Skeletal muscle satellite cell (primary cell): Measurements from ENCODE around the gene TMEM176B.

Experiments used
- H3K27me3 ChIP-seq: 2 replicates; pipeline ENCODE4 v1.7.0; 2013; ENCODE audit warnings: low read length; ENCODE audit not compliant: control insufficient read depth, insufficient read depth
- H3K36me3 ChIP-seq: 2 replicates; pipeline ENCODE4 v1.7.0; 2013; ENCODE audit warnings: mild to moderate bottlenecking, control low read depth, low read length; ENCODE audit not compliant: insufficient read depth
- H3K4me1 ChIP-seq: 2 replicates; pipeline ENCODE4 v1.7.0; 2013; ENCODE audit warnings: low read length; ENCODE audit not compliant: control insufficient read depth, insufficient read depth
- H3K4me2 ChIP-seq: 2 replicates; pipeline ENCODE4 v1.7.0; 2013; ENCODE audit warnings: mild to moderate bottlenecking, low read length
- H3K4me3 ChIP-seq: 2 replicates; pipeline ENCODE4 v1.7.0; 2013; ENCODE audit warnings: low read length
- H3K9ac ChIP-seq: 2 replicates; pipeline ENCODE4 v1.7.0; 2013; ENCODE audit warnings: mild to moderate bottlenecking, low read depth, low read length, moderate library complexity
- H3K9me3 ChIP-seq: replicated peaks from 2 replicates; pipeline ENCODE4 v1.7.0; 2013; ENCODE audit warnings: mild to moderate bottlenecking, control low read depth, low read length

The TMEM176B gene

GRCh38 chr7:150742286-150742968 lies 57.7 kb downstream of the TMEM176B start:
- H3K4me1 ChIP-seq = no peaks in the 10 kb centered on the region
- H3K4me2 ChIP-seq = no peak overlapping the region
- H3K9ac ChIP-seq = no peak overlapping the region
- no peaks in the 10 kb centered on the region for H3K9me3 ChIP-seq
- no peaks in the 10 kb centered on the region for H3K27me3 ChIP-seq
- H3K36me3 ChIP-seq = no peaks in the 10 kb centered on the region
- H3K4me3 ChIP-seq = no peak overlapping the region
